GM19372 (cell line): ENCODE data around the gene IQCK.
"Not testable (repeated sequence)": the region's sequence is repeated elsewhere in the genome, so short reads cannot be mapped to it uniquely, and the experiment has no call there.

Source experiments
- ATAC-seq: cut with Tn5 transposase; IDR thresholded peaks from one replicate; pipeline ENCODE4 v1.9.1; 2021; ENCODE audit warnings: mild to moderate bottlenecking, low read depth, moderate library complexity; ENCODE audit not compliant: unreplicated experiment

Gene IQCK, protein sequence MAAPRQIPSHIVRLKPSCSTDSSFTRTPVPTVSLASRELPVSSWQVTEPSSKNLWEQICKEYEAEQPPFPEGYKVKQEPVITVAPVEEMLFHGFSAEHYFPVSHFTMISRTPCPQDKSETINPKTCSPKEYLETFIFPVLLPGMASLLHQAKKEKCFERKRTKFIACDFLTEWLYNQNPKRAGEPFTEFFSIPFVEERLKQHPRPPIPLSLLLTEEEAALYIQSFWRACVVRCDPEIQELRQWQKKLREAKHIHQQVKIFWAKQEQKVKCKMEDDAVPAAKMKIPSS

DNA sequence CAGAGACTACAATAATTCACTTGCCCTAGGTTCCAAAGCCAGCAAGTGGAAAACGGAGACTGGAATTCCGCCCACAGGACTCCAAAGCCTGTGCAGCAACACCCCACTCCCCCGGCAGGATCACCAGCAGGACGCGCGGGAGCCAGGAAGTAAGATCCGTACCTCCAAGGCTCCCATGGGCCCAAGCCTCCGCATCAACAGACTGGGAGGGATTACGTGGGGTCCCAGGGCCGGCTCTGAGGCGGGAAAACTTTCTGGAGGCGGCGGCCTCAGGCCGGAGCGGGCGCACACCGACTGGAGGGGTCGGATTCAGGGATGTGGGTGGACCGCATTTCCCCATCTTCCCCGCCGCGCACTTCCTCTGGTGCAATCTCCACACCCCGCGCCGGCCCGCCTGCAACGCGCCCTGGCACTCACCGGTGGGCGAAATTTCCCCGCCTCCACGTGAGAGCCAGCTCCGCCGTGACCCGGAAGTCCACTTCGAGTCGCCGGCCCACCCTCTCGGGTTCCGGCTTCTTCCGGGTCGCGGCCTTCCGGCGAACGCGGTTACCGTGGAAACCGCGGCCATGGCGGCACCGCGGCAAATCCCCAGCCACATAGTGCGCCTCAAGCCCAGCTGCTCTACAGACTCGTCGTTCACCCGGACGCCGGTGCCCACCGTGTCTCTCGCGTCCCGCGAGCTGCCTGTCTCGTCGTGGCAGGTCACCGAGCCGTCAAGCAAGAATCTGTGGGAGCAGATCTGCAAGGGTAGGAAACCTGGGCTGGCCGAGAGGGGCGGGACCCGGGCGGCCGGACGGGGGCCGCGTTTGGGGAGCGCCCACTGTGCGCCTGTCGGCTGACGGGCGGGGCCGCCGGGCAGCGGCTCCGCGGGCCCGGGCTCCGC lies at the start of gene IQCK, which contains the start of gene KNOP1:
TSS of gene IQCK (plus strand) at position 531 of the 883 bp plus-strand sequence. CDS start at position 567, 36 bp downstream.
TSS of gene KNOP1 (minus strand) at position 487 of the 883 bp plus-strand sequence. CDS start 3,192 bp downstream, outside the sequence.
- peak; percentile 95 for ATAC-seq

DNA sequence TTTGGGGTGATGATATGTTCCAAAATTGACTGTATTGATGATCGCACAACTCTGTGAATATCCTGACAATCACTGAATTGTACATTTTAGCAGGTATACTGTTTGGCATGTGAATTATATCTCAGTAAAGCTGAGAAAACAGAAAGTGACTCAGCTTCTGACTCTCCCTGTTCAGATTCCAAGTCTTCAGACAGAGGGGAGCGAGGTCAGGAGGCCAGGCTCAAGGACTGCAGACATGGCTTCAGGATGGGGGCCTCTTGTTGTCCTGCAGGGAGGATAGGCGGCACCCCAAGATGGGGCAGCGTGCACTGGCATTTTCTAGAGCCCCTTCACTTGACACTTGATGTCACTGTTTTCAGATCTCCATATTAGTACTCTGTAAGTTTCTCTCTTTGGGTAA lies 45.7 kb upstream of the IQCK start:
- ATAC-seq: no peak

DNA sequence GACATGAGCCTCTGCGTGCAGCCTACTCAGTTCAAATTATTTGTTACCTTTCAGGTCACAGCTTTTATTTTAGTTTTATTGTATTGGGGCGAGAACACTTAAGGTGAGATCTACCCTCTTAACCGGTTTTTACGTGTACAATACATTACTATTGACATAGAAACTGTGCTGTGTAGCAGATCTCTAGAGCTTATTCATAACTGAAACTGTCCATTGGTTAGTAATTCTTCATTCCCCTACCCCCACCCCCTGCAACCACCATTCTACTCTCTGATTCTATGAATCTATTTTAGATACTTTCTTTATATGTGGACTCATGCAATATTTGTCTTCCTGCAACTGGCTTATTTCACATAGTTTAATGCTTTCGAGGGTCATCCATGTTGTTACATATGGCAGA lies 43.6 kb upstream of the IQCK start:
- no peak for ATAC-seq

DNA sequence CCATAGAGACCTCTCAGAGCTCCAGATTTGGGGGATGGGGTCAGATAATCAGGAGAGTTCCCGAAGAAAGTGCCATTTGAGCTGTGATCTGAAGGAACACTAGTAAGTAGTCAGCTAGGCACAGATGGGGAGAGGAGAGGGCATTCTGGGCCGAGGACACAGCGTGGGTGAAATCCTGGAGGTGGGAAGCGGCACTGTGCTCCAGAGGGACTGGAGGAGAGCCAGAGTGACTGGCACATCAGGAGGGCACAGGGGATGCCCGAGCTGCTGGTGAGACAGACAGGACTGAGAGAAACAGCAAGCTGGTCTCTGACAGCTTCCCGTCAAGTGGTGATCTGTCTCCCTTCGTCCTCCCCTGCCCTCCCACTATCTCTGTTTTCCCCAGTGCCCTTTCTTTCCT lies 40.7 kb upstream of the IQCK start:
- ATAC-seq: no peak

DNA sequence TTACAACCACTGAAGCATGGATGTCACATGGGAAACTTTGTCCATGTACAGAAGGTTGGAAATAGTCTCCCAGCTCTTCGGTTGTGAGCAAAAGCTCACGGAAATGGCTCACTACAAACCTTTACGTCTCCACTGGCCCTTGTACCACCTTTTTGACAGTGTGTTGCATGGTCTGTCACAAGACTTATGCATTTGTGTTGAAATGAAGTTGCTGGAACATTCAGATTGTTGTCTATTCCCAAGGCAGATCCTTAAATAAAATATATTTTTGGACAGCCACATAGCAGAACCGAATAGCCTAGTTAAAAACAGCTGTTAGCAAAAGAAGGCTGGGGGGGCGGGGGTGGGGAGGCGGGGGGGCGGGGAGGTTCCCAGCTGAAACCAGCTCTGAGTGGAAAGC lies 39.3 kb upstream of the IQCK start:
- no peak for ATAC-seq

DNA sequence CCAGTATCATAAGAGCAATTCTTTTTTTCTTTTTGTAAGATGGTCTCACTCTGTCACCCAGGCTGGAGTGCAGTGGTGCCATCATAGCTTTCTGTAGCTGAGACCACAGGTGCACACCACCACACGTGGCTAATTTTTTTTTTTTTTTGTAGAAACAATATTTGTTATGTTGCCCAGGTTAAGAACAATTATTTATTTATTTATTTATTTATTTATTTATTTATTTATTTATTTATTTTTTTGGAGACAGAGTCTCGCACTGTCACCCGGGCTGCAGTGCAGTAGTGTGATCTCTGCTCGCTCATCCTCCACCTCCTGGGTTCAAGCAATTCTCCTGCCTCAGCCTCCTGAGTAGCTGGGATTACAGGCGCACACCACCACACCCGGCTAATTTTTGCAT lies 38.8 kb upstream of the IQCK start:
- not testable (repeated sequence) for ATAC-seq

DNA sequence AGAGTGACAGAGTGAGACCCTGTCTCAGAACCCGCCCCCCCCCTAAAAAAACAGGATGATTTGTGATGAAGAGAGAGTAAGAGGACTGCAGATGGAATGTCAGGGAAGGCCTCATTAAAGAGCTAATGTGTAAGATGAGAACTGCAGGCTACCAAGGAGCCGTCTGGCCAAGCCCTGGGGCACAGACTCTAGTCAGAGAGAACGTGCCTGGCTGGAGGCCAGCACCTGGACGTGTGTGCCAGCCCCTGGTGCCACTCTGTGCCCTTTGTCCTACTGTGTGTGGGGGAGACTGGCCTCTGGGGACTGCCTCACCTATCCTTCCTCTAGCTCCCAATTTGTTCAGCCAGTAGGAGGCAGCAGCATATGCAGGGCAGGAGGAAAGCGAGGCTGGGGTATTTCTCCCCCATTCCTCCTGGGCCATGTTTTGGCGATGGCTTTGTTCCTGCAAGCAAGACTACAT lies 37.2 kb upstream of the IQCK start:
- ATAC-seq: no peak

DNA sequence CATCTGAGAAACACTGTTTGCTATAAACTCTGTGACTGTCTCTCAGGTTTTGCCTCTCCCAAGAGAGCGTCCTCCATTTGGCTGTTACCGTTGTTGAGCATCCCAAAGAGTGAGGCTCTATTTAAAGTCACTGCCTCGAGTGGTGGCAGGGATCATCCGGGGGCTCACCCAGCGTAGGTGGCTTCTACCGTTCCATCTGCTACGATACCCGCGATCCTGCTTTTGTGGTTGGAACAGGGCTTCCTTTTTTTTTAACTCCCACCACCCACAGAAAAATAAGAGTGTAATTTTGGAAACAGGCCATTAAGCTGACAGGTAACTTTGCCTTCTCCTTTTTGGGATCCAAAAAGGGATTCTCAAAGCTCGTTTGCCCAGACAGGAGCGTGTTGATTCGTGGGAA lies 36.4 kb upstream of the IQCK start:
- no peak for ATAC-seq

DNA sequence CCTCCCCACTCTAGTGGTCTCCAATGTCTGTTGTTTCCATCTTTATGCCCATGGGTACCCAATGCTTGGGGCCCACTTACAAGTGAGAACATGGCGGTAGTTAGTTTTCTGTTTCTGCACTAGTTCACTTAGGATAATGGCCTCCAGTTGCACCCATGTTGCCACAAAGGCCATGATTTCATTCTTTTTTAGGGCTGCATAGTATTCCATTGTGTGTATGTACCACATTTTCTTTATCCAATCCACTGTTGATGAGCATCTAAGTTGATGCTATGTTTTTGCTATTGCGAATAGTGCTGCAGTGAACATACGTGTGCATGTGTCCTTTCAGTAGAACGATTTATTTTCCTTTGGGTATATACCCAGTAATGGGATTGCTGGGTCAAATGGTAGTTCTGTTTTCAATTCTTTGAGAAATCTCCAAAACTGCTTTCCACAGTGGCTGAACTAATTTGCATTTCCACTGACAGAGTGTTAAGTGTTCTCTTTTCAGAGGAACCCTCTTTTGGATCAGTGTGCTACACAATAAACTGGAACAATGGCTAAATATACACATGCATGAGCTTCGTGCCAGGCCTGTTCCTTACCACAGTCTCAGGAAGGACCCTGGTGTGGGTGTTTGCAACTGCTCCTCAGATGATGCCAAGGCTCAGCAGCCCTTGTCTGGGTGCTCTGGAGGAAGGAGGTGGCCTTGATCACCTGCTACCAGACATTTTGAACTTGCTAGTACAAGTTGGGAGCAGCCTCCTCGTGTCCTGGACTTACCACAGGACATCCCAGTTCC lies 34.4 kb upstream of the IQCK start:
- no peak for ATAC-seq

DNA sequence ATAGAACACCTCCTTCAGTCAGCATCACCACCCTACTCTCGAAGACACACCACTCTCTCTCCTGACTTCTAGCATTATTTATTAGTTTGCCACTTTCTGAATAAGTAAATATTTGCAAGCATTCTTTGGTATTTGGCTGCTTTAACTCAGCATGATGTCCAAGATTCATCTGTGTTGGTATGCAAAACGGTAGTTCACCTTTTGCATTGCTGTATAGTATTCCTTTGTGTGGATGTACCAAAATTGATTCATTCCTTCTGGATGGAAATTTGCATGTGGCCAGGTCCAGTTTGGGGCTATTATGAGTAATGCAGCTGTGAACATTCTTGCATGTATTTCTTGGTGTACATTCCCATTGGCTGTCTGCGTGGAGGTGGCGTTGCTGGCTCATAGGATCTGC lies 32.9 kb upstream of the IQCK start:
- no peak for ATAC-seq

DNA sequence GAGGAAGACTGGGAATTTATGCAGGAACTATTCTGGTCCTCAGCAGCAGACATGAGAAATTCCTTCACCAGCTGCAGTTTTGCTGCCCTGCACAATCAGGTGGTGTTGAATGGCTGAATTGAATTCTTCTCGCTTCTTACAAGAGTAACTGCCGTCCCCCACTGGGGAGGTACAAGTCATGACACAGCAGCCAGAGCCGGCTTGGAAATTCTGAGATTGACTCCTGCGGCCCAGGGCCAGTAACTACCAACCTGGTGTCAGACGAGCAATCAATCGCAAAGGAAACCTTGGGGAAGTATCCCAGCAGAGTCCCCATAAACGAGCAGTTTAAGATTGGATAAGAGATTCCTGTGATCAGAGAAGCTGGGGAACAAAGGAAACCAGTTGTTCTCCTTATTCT lies 30.8 kb upstream of the IQCK start:
- no peak for ATAC-seq

DNA sequence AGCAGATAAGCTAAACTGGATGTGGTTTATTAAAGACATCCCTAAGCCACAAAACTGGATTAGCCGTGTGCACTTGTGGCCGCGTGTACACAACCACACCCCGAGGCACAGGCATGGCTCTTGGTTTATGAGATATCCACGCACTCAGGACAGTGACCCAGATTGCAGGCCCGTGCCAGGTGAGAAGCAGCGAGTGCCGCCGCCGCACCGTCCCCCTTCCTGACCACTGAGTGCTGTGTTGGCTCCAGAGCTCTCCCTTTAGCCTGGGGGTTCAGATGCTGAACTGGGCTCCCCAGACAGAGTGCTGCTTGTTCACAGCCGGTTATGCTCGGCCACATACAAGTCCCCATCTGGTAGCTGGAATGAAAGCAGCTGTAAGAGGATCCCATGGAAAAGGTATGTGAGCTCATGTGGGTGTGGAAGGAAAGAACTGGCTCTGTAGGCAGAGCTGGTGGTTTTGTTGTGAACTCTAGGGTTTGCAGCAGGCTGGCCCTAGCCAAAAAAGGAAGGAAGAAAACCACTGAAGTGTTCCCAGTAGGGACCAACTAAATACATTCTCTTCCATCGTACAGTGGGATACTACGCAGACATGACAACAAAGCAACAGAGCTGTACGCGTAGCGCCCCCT lies 29.6 kb upstream of the IQCK start:
- no peak for ATAC-seq

DNA sequence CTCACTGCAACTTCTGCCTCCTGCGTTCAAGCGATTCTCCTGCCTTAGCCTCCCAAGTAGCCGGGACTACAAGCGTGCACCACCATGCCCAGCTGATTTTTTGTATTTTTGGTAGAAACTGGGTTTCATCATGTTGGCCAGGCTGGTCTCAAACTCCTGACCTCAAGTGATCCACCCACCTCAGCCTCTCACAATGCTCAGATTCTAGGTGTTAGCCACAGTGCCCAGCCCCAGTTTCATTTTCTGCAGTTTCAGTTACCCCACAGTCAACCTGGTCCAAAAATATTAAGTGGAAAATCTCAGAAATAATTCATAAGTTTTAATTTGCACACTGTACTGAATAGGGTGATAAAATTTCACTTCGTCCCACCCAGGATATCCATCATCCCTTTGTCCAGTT lies 28.7 kb upstream of the IQCK start:
- no peak for ATAC-seq

DNA sequence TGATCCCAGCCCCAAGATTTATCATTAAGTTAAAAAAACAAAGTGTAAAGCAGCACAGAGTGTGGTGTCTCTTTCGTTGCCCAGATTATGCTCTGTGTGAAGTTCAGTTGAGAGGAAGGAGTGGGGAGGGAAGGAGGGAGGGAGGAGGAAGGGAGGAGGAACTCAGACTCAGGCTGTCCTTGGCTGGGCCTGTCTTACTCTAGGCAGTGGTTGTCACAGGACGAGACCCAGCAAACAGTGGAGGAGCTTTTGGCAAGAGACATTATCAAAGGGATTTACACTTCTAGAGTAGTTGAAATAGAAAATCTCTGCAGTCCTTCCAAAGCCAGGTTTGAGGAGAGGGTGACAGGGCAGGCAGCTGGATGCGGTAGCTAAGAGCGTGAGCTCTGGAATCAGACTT lies 27.9 kb upstream of the IQCK start:
- no peak for ATAC-seq

DNA sequence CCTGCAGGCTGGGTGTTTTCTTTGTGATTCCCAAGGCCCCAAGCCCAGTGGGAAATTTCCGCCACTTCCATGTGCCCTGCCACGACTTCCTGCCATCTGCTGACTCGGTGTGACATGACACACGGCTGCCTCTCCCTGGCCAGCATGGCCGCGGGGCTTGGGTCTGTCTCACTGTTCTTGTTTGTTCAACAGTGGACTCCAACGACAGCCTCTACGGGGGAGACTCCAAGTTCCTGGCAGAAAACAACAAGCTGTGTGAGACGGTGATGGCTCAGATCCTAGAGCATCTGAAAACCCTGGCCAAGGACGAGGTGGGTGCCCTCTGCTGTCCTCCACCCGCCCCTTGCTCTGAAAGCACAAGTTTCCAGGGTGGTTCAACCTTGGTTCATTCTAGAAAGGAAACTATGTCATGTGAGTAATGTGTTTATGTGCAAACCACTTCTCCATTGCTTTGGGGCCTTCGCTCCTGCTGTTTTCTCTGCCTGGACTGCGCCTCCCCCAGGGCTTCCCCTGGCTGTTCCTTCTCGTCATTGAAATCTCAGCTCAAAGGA lies 26.8 kb upstream of the IQCK start:
- ATAC-seq: no peak

DNA sequence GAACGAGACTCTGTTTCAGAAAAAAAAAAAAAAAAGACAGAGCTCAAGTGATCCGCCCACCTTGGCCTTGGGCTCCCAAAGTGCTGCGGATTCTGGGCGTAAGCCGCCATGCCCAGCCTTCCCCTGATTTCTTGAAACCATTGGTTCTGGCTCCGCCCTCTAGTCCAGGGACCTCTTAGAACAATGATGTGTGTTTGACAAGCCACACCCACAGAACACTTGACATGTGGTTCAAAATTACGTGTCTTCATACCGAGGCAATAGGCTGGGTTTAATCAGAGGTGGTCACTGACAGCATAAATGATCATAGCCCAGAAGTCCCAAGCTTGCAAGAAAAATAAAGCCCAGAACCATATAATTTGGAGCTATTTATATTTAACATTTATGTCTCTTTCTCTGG lies 23.1 kb upstream of the IQCK start:
- ATAC-seq: no peak

DNA sequence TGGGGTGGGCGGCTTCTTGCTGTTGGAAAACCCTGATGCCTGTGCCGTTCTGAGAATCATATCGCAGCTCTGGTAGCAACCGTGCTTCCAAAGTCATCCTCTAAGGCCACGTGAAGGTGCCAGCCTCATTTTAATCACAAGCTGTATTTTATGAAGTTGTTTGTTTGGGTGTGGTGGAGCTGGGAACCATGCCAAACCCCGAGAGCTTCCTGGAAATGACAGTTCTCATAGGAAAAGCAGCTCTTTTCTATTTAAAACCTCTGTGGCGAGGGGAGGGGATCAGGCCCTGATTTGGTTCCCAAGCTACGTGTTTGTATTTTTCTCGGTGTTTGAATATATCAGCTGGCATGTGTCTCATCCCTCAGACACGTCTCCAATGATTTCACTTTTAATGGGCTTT lies 21.7 kb upstream of the IQCK start:
- ATAC-seq: no peak

DNA sequence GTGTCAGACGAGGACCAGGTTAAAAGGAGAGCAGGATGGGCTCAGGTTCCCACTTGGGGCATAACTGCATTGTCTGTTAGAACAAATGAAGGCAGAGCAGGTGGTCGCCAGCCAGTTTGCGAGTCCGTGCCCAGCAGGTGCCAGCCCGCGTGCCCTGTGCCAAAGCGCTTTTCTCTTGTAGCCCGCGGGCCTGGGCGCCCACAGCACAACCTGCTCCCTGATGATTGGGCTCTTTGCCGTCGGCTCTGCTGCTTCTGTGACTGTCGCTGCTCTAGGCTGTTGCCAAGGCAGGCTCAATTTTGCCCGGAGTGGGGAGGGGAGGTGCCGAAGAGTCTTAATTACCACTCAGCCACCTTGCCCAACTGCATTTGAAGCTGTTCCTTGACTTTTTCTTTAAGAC lies 21.1 kb upstream of the IQCK start:
- no peak for ATAC-seq

DNA sequence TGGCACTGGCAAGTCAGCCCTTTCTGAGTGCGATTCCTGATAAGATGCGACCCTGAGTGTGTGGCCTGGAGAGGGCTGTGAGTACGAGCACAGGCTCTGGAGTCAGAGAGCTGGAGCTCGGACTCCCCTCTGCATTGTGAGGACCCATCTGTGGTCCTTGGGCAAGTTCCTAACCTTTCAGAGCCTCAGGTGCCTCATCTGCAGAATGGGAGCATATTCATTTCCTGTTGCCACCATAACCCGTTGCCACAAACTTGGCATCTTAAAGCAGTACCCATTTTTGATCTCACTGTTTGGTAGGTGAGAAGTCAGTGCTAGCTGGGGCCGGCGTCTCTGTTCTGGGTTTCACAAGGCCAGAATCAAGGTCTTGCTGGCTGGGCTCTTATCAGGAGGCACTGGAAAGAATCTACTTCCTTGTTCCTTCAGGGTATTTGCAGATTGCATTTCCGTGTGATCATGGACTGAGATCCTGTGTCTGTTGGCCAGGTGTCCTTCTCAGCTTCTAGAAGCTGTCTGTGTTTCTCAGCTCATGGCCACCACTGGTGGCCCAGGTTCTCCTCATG lies 20.2 kb upstream of the IQCK start:
- ATAC-seq: no peak
